Stimulated activated CD4-positive, alpha-beta T cell treated with anti-CD3 and anti-CD28 coated beads, Interleukin-4, amount 100 ng/mL, for 4 hours (primary cell): ENCODE data around the gene TEX13D.
A peak's percentile ranks its signal among the peaks of the same experiment; 100 is the strongest.
"Not testable (repeated sequence)": the region's sequence is repeated elsewhere in the genome, so short reads cannot be mapped to it uniquely, and the experiment has no call there.

Experiments used
- DNase-seq, 2 experiments: peaks; one replicate each; pipeline ENCODE4 v3.0.0-alpha.2; 2020

Gene TEX13D

GRCh38 chrX:124332481-124333424, at the start of gene TEX13D:
TEX13D (plus strand) TSS chrX:124332660; CDS start chrX:124332918, 258 bp downstream.
- no peak for DNase-seq

GRCh38 chrX:124289443-124289842, 43.0 kb upstream of the TEX13D start:
- no peak for DNase-seq

DNA sequence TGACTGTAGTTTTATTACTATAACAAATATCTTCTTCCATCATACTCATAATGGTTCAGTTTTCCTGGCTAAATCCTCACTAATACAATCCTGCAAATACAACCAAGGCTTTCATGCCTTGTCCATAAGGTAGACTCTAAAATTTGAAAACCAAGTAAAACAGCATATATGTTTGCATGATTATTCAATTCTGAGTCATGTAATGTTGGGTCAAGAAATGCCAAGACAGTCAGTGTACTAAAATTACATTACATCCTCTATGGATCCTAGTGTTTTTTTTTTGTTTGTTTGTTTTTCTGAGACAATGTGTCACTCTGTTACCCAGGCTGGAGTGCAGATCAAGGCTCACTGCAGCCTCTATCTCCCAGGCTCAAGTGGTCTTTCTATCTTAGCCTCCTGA, 38.6 kb upstream of the TEX13D start:
- no peak for DNase-seq

GRCh38 chrX:124299323-124299722, 33.1 kb upstream of the TEX13D start:
- not testable (repeated sequence) for DNase-seq

DNA sequence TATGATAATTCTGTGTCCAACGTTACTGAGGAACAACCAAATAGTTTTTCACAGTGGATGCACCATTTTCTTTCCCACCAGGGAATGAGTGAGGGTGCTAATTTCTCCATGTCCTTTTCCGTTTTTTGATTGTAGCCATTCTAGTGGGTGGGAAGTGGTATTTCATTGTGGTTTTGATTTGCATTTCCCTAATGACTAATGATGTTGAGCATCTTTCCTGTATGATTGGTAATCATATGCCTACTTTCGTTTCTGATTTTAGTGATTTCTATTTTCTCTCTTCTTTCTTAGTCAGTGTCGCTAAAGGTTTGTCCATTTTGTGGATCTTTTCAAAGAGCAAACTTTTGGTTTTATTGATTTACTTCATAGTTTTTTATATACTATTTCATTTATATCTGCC, 32.1 kb upstream of the TEX13D start:
- DNase-seq, result no peak

GRCh38 chrX:124307253-124307907, 25.1 kb upstream of the TEX13D start:
- DNase-seq, result no peak

DNA sequence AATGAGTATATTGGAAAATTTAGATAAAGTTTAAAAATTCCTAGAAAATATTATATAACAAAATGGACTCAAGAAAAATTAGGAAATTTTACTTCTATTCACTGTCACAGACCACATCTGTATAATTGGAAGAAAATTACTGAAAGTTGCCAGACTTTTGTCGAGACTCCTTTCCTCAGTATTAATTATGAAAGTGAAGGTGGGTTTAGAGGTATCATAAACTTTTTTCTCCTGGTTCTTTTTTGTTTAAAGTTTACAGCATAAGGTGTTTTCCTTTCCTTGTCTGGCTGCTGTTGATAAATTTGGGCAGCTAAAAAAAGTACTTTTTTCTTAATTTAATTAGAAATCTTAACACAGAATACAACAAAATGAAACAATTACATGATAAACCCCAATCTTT, 6.7 kb upstream of the TEX13D start:
- no peak for DNase-seq

DNA sequence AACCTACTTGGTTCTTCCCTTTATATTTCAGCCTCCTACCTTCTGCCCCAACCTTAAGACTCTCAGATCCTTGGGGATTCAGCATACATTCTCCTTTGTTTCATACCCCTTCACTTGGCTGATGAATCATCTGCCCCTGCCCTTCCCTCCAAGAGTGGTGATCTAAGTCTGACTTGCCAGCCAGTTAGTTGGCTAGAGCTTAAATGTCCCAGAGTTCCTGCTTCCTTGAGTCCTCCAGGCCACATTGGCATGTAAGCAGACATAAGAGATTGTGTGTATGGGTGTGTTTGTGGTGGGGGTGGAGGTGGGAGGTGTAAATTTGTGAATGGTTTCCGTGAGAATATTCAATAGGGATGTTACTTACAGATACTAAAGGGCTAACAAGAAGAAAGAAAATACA, 3.7 kb upstream of the TEX13D start:
- no peak for DNase-seq

DNA sequence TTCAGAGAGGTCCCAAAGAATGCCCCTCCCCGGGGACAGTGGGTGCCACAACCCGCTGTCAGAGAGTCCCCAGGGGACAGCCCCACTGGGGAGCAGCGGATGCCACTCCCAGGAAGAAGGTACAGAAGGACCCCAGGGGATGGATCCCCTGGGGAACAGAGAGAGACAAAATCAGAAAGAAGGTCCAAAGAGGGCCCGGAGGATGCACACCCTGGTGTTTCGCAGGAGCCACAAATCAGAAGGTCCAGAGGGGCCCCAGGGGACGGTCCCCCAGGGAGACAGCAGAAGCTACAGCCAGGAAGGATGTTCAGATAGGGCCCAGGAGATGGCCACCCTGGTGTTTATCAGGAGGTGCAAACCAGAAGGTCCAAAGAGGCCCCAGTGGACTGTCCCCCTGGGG, 1.4 kb downstream of the TEX13D start:
- no peak for DNase-seq

DNA sequence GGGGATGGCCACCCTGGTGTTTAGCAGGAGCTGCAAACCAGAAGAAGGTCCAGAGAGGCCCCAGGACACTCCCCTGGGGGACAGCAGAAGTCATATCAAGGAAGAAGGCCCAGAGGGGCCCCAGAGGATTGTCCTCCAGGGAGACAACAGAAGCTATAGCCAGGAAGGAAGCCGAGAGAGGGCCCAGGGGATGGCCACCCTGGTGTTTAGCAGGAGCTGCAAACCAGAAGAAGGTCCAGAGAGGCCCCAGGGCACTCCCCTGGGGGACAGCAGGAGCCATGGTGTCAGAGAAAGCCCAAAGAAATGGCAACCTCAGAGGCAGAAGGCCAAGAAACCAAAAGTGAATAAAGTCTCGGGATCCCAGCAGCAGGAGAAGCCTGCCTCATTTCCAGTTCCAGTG, 2.1 kb downstream of the TEX13D start:
- DNase-seq, result not testable (repeated sequence)

GRCh38 chrX:124335598-124335997, 3.1 kb downstream of the TEX13D start:
- no peak for DNase-seq

GRCh38 chrX:124337916-124338315, 5.5 kb downstream of the TEX13D start:
- DNase-seq, result no peak

DNA sequence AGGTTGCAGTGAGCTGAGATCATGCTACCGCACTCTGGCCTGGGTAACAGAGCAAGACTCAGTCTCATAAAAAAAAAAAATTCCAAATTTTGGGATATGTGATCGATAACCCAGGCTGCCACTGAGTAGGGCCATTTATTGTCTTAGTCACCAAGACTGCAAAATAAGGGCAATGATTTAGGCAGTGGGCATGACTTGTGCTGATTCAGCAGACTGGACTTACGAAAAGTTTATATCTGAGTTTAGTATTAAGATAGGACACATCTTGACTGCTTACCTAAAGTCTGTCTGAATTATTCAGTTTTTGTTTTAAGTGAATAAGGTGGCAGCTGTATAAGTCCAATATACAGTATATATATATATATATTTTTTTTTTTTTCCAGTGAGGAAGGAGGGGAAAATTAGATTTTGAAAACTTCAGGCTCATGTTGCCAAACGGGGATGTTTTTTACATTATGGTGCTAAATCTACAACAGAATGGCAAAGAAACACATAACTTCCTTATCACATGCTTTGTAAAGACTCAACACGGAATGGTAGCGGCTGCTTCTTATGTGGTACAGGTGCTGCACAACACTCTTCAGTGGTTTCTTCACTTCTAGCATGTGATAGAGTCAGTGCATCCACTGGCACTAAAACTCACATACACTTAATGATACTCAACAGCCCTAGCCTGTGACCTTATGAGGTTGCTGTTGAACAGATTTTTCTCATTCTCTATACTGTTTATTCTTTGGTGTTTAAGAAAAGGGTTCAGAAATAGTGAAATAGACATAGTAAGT, 6.5 kb downstream of the TEX13D start:
- no peak for DNase-seq

- no peak for DNase-seq
These were observed 9.1 kb downstream of the TEX13D start for GRCh38 chrX:124341396-124342132.

- DNase-seq, result no peak
These were observed 9.9 kb downstream of the TEX13D start for GRCh38 chrX:124342174-124342867.

DNA sequence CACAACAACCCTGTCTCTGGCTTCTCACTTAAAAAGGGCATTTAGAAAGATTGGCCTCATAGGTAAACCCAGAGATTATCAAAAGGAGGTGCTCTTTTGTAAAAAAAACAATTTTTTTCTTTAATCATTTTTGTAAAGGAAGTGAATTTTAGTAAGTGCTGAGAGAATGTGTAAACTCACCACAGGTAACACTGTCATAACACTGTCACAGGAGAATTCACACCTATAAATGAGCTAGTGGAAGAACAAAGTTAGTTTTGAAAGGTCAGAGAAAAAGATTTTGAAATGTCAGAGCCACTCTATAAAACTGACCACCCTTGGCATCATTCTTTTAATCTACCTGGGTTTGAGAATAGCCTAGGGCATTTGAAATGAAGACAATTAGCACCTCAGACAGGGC, 10.6 kb downstream of the TEX13D start:
- no peak for DNase-seq

DNA sequence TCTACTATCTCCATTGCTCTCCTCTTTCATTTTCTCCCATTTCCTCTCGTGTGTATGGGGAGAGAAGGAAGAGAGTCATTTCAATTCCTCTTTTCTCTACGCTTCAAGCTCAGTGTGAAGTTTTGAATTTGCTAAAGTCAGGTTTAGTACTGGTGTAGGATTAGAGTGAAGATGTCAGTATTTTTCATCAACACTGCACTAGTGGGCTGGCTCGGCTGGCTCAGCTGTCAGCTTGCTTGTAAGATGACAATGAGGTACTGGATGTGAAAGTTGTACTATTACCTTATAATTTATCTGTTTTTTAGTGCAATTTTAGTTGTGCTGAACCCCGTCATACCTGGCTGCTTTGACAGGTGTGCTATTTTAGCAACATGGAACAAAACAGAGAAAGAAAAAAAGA, 11.8 kb downstream of the TEX13D start:
- no peak for DNase-seq

GRCh38 chrX:124346117-124346876, 13.8 kb downstream of the TEX13D start, which contains the start of gene SH2D1A:
SH2D1A (plus strand) TSS chrX:124346563; CDS start chrX:124346643, 80 bp downstream.
- peak in 1 of 2 experiments; percentile 9 for DNase-seq

DNA sequence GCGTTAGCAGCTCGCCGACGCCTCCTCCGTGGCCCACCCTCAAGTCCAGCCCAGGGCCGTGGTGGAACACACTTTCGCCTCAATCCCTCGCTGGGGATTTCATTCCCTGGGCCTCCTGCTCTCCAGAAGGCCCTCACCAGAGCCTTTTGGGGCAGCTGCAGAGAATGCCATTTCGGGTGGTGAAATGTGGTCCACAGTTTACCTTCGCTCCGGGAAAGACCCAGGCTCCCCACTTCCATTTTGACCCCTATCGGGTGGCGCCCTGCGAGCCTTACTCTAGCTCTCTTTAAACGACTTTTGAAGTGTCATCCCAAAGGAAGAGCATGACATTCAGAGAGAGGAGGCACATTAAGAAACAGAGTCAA, 14.4 kb downstream of the TEX13D start:
- no peak for DNase-seq

- DNase-seq, result peak; percentile 16 to 48
These were observed 14.8 kb downstream of the TEX13D start for GRCh38 chrX:124347242-124347641.

GRCh38 chrX:124348182-124348581, 15.7 kb downstream of the TEX13D start:
- DNase-seq, result no peak
